GM13977 (cell line): Measurements from ENCODE around the gene GALNT4.

Experiments
- DNase-seq: peaks from one replicate; pipeline ENCODE4 v3.0.0; 2012; ENCODE audit warnings: low spot score
- in situ Hi-C: fragments of 300-500 bp; cut with MboI; formaldehyde crosslinking; loops from one replicate; pipeline ENCODE4 v1.12.0; 2022; ENCODE audit warnings: low sequenced_read_pairs, low pct_unique_long_range_greater_than_20kb, mixed read lengths, inconsistent platforms; ENCODE audit not compliant: unreplicated experiment
- TF ChIP-seq, protein P1 (sequence below): IDR thresholded peaks from 2 replicates; pipeline ENCODE4 v1.5.1; 2012; ENCODE audit warnings: mild to moderate bottlenecking, control low read depth; ENCODE audit not compliant: insufficient read depth; ENCODE audit errors: extremely low read depth, missing control alignments

GALNT4 gene

GRCh38 chr12:89524541-89525304 is at the start of gene GALNT4:
Gene GALNT4, minus strand, starts transcription at chr12:89524796. Its CDS starts 247 bp downstream, at chr12:89524549.
- DNase-seq: peak; percentile 89
- TF ChIP-seq, protein P1, sequence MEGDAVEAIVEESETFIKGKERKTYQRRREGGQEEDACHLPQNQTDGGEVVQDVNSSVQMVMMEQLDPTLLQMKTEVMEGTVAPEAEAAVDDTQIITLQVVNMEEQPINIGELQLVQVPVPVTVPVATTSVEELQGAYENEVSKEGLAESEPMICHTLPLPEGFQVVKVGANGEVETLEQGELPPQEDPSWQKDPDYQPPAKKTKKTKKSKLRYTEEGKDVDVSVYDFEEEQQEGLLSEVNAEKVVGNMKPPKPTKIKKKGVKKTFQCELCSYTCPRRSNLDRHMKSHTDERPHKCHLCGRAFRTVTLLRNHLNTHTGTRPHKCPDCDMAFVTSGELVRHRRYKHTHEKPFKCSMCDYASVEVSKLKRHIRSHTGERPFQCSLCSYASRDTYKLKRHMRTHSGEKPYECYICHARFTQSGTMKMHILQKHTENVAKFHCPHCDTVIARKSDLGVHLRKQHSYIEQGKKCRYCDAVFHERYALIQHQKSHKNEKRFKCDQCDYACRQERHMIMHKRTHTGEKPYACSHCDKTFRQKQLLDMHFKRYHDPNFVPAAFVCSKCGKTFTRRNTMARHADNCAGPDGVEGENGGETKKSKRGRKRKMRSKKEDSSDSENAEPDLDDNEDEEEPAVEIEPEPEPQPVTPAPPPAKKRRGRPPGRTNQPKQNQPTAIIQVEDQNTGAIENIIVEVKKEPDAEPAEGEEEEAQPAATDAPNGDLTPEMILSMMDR: peak; percentile 70
- in situ Hi-C loops: loop anchor here (10.0 to 25.0 kb wide), 4 partner anchors 50 to 1413 kb away; no protein-coding TSS in a partner anchor

- in situ Hi-C loops: no loop called here
- TF ChIP-seq, protein P1: no peak
- DNase-seq: no peak
These were observed 48.6 kb upstream of the GALNT4 start for GRCh38 chr12:89573051-89573810.

DNA sequence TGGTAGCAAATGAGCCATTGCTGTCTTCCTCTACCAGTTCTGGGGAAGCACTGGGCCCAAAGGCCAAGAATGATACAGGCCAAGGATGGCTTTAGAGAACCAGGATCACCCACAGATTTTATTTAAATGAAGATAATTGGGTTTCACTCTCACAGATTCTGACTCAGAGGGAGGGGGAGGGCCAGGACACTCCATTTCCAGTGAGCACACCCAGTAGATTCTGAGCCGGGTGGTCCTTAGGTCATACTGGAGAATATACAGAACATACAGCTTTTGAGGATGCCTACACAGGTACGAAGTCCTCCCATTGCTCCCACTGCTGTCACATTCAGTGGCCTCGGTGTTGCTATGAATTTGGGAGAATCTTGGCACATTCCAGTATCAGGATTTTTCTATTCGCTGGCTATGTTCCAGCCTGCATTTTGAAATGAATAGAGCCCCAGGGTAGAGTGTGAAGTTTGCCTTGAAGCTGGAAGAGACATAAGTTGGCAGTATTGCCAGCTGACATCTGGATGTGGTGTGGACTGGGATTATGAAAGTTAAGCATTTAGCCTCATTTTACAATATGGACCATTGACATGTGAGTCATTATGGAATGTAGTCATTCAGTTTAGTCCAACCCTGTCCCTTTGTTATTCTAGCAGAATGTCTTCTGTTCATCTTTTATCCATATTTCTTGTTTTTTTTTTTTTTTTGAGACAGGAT is 47.0 kb upstream of the GALNT4 start:
- in situ Hi-C loops: no loop called here
- DNase-seq: no peak
- TF ChIP-seq, protein P1: no peak

DNA sequence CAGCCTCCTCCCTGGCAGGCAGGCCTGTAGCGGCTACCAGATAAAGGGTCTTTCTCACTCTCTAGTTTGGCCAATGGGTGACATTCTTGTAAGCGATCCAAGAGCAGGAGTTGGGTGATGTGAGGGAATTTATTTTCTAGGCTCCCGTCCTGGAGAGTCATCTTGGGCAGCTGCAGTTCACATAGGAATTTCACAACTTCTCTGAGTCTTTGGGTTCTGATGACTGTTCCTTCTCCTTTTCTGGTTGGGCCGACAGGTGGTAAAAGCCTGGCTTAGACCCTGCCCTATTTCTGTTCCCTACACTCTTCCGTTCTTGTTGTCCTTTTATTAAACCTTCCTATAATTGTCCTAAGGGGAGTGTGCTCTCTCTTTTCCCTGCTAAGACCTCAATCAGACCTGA is 43.9 kb upstream of the GALNT4 start:
- DNase-seq: no peak
- TF ChIP-seq, protein P1: no peak
- in situ Hi-C loops: no loop called here

- in situ Hi-C loops: no loop called here
- TF ChIP-seq, protein P1: no peak
- no peak for DNase-seq
These were observed 43.2 kb upstream of the GALNT4 start for GRCh38 chr12:89567691-89568239.

GRCh38 chr12:89566615-89567014 is 42.0 kb upstream of the GALNT4 start:
- in situ Hi-C loops: no loop called here
- TF ChIP-seq, protein P1: no peak
- no peak for DNase-seq
